Measurements from ENCODE around the gene MOB1B.

- no peak for TF ChIP-seq EZH2 (IDR thresholded peaks at IDR 0.05; ENCODE audit: borderline replicate concordance)
- TF ChIP-seq CTCF (IDR thresholded peaks at IDR 0.05; ENCODE audit: poor library complexity), result no peak
- TF ChIP-seq EZH2phosphoT487 (IDR thresholded peaks at IDR 0.05; ENCODE audit: low read depth, severe bottlenecking, unreplicated experiment), result no peak
Measured at GRCh38 chr4:70945452-70946055, 43.4 kb downstream of the MOB1B start.

Data from hepatocyte (in vitro differentiated cells).